ENCODE data around the gene OXNAD1.

OXNAD1 gene

DNA sequence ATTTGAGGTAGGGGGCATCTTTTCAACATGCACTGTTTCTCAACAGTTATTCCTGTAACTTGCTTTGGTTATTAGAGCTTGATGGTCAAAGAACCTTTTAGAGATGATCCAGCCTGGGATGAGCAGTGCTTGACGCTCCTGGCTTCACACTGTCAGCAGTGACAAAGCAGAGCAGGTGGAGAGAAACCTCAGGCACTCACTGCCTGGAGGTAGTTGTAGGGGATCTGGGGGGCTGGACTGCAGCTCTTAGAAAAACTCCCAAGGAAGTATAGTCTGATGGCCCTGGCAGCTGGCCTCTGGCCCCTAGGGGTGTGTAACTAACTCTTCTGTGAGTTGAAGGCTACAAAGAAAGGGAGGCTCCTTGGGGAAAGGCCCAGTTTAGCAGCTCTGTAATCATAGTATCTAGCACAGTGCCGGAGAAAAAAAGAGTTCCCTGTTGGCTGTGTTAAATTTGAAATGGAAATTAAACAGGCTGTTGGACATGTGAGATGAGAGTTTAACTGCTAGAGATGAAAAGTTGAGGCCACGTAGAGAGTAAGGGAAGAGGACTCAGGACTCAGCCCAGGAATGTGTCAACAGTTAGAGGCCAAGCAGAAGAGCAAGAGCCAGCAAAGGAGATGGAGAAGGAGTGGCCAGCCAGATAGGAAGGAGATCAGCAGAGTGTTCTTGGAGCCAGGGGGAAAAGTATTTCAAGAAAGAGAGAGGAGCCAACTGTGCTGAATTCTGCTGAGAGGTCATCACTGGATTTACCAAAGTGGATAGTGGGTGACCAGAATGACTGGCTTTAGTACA lies 14.2 kb downstream of the OXNAD1 start:
- DNase-seq, result no peak

DNA sequence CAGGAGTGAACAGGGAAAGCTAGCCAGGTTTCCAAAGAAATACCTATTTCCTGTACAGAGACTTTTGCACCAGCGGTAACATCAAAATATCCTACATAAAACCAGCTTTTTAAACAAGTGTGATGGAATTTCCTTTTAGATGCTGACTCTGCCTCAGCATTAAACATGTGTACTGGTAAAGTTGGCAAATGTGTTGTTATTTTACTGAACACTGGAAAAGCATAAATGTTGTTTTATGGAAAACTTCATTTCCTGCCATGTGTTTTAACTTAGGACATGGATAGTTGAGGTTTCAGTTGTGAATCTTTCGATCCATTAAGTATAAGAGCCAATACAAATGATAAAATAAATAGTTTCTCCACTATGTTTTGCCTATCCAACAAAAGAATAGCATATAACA lies 15.7 kb downstream of the OXNAD1 start:
- DNase-seq, result no peak

DNA sequence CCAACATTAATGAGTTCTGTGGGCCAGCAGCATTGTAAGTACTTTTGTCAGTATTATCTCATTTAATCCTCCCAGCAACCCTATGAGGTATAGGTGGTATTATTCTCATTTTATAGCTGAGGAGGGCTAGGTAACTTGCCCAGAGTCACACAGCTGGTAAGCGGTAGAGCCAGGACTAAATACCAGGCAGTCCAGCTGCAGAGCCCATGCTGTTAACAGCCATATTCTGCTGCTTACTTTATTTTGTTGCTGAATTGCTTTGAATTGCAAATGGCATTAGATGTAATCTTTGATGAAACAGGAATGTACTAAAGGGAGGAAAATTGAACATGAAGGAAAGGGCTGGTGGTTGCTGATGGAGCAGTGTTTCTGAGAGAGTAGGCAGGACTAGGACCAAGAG lies 19.6 kb downstream of the OXNAD1 start:
- no peak for DNase-seq

DNA sequence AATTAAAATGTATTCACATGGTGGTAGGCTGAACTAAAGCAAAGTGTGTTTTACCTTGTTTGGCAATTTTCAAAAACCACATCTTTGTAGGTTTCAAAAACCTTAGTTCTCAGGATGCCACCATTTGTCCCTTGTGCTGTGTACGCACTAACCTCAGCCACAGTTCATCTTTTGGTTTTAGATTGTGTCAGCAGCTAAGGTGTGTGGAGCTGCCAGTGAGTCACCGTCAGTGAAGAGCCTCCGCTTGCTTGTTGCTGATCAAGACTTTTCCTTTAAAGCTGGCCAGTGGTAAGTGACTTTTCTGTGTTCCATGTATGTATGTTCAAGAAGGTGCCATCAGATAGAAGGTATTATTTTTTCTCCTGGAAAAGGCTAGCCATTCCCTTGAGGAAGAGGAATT lies 21.1 kb downstream of the OXNAD1 start:
- DNase-seq, result no peak

DNA sequence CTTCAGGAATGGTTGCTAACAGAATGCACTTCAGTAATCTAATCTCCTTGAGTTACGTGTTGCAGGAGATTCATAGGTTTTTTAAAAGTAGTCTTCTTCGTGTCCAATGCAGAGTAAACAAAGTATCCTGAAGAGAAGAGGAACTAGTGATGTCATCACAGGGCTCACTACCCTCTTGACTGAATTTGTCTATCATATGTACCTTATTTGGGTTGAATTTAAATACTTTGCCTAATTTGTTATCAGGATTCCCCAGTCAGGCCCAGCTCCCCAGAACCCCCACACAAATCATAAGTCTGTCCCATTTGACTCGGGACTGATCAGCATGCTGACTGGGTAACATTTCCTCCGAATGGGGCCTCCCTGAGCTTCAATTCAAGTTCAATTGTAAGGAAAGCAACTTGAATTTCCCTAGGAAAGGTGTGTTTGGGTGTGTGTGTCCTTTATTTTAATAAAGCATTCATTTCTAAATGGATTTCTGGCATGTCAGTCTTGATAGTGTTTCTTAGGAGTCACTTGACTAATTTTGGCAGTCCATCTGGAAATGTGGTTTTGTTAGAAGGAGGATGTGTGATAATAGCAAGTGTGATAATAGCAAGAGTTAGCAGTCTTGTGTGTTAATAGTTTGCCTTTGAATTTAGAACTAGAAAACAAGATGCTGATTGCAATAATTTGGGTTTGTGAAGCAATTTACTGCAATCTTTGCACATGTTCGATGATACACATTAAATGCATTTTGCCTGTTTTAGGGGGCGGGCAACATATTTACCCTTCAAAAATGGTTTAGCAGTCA lies 21.9 kb downstream of the OXNAD1 start:
- no peak for DNase-seq

DNA sequence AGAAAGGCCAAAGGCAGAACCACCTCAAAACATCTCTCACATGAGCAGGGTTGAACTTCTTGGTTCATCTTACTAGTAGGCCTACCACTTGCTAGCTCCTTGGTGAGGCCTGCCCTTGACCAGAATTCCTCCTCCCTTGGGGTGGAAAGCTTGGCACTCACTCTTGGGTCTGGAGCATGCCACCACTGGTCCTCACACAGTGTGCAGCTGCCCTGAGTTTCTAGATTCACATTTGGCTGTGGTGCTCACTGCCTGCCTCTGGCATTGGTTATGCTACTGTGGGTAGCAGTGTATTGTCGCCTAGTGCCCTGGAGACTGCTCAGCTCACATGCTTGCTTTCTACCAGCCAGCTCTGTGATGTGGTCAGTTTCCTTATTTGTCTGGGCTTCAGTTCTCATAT lies 23.7 kb downstream of the OXNAD1 start:
- no peak for DNase-seq

DNA sequence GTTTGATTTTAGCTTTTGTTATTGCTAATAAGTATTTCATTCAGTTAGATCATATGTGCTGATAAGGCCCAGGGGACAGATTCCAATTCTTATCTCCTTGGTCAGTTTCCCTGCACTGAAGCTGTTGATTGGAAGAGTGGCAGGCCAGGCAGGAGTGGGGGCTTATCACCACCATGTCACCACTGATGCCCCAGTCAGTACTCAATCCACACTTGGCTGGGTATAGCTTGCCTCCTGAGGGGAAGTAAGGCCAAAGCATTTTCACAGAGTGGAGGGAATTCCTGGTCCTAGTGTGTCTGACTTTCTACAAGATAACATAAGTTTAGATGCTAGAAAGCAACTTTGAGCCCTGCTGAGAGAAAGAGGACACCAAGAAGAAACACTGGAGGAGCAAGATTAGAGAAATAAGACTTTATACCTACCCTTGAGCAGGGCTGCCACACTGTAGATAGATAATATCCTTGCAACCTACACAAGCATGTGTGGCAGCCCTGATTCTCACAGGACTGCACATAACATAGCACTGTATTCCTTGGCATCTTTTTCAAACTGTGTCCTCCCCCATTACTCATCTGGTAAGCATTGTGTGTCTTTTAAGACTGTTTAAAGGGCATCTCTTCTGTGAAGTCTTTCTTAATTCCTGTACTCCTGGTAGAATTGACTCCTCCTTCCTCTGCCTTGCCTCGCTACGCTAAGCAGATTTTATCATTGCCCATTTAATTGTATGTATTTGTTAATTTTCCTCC lies 24.3 kb downstream of the OXNAD1 start:
- DNase-seq, result no peak

DNA sequence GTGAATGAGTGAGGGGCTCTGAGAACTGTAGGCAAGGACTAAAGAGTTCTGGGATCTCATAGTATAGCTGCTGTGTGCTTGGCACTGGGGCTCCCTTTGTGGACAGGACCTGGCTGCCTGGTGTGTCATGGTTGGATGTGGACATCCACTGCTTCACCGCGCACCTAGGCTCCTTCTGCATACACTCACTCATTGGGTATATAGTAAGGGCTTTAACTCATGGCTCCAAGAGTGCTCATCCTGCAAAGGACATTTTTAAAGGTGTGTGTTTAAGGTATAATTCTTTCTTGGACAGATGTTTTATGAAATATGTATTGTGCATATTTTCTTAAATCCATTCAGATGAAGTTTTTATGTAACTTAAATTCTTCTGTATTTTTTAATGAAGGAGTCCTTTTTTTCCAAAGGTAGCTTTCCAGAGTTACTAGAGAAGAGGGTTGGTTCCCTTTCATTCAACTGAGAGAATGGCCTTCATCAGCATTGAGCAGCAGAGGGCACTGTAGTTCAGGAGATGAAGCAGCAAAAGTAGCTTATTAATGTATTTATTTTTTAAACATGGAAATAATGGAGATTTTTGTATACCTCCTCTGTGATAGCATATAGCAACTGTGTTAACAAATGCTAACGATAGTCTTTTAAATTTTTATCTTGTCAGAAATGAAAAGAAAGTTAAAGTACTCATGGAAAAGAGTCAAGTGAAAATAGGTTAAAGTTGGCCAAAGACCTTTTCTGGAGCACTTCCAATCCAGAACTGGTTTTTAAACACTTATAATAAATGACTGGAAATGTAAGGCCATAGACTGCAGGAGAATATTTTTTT lies 25.2 kb downstream of the OXNAD1 start:
- peak in 1 of 2 experiments; percentile 57 for DNase-seq

DNA sequence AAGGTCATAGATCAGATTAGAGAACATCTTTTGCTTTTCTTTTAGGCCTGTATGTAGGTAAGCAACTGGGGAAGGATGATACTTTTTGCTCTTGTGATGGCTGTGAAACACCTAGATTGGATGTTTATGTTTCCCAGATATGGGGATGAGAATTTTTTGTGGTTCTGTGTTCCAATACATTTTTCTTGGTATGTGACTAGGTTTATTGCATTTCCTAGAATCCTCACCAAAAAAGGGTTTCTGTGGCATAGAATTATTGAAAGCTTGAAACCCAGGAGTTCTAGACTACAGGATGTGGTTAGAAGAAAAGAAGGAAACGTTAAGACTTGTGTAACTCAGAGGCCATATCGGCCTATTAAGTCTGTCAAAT lies 25.8 kb downstream of the OXNAD1 start:
- DNase-seq, result peak in 1 of 2 experiments; percentile 32

DNA sequence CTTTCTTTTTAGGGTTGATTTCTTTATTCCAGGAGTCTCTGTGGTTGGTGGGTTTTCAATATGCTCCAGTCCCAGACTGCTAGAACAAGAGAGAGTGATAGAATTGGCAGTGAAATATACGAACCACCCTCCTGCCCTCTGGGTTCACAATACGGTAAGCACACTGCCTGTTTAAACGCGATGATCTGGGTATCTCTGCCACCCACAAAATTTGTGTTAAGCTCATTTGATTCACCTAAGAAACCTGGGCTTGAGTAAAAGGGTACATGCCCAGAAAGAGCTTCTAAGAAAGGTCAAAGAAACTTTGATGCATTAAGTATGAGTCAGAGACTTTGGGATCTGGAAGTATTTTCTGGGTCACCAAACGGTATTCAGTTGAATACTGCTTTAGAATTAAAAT lies 29.8 kb downstream of the OXNAD1 start:
- DNase-seq, result no peak

DNA sequence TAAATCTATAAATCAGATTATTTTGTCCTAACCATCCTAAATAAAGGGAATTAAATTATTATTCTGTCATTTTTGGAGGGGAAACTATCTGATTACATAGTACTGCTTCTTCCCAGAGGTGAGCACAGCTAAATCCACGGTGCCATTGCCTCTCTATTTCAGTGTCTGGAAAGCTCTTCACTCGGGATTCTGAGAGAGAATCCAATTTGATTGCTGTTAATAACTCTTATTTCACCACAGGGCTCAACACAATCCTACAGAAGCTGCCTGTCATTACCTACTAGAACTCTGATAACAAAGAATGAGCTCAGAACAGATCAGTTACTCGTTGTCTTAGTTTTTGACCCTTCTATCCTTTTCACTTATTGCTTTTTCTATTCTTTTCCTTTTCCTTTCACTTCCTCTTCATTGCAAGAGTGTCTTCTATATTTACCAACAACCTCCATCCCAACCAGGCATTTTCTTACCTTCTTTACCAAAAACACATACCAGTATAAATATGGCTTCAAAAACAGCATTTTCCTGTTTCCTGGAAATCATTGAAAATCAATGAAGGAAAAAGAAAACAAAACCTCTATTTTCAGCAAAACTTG lies 30.4 kb downstream of the OXNAD1 start:
- no peak for DNase-seq

DNA sequence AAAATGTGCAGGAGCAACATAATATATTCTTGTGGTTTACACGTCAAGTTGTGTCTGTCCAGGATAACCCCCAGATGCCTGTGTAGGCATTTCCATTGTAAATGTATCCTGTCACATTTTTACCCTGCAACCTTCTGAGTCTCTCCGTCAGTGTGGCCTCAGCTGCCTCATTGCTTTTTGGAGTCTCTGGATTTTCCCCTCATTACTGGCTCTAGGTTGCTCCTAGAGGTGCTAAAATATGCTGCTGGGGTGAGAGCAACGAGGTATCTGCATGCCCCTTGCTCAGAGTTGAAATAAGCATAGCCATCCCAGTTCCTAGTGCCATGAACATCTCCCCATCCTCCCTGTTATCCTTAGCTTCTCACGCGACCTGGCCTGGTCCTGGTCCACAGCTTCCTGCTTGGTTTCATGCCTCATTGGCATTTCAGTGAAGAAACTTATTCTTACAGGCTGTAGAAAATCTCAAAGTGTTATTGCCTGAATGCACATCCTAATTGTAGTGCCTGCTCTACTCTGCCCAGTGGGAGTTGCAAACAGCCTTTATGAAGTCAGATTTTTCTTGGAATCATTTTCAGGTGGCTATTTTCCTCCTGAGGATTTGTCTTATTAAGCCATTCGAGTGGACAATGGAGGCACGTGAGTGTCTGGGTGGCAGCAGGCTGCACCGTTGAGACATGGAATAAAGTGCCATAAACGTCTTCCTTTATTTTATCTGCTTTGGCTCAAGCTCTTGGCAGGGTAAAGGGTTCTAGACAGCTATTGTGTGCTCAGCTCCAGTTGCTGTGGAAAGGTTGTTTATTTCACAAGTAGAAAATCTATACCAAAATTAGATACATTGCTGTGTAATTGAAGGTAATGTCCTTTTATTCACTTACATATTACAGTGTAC lies 33.2 kb downstream of the OXNAD1 start:
- DNase-seq, result no peak

DNA sequence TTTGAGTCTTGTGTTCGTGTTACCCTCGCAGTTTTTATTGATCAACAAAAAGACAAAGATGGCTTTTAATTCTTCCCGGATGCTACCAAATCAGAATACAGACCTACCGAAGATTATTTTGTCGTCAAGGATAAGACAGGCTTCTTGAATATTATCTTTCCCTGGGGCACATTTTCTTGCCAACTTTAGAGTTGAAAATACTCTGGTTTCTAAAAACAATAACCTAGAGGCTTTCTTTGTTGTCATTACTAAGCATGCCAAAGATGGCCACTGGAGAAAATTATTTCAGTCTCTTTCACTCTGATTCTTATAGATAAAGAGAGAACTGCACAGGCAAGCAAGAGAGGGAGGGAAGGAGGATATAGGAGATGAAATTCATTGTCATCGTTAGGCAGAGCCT lies 33.9 kb downstream of the OXNAD1 start:
- no peak for DNase-seq

DNA sequence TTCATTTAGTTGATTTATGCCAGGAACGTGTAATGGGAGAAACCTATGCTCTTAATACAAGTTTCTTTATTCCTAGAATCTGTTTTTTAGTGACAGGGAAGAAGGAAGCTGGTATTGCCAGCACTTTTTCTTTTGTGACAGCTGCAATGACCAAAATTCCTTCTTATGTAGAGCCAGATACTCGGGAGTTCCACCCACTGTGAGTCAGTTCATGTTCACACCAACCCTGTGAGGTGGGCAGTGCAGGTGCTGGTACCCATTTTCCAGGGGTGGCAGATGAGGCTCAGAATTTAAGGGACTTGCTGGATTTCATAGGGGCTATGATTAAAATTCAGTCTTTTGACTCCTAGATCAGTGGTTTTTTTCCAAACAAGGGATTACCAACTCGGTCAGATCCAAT lies 34.7 kb downstream of the OXNAD1 start:
- DNase-seq, result no peak

DNA sequence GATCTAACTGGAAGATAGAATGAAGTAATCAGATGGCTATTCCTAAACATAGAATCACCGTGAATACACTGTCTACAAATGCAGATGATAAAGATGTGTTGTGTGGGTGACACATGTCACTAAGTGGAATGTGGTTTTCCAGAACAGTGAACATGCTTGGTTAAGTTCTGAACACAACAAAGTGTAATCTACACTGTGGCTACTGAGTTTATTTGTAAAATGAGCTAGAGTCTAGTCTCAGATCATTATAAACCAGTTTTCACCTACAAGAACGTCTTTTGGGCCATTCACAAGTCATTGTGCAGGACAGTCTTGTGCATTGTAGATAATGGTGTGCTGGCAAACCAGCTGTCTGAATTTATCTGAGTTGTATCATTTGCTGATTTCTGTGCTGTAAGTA lies 35.3 kb downstream of the OXNAD1 start:
- DNase-seq, result no peak

DNA sequence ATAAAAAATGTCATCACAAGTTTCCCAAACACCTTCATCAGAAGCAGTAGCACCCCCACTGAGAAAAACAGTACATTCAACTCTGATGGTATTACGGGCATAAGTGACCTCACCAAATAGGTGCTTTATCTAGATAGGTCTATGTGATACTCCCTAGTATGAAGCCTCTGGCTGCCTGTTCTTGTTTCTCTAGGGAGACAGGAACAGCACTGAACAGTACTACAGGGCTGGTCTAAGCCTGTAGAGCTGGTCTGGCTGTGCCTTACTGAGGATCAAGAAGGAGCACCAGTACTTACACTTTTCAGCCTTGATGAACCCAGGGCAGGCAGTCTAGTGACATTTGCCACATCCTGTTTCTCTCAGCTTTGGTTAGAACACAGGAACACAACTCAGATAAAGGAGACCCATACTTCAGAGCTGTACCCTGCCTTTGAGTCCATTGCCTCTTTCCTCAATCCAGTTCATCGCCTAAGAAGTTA lies 35.9 kb downstream of the OXNAD1 start:
- DNase-seq, result no peak

DNA sequence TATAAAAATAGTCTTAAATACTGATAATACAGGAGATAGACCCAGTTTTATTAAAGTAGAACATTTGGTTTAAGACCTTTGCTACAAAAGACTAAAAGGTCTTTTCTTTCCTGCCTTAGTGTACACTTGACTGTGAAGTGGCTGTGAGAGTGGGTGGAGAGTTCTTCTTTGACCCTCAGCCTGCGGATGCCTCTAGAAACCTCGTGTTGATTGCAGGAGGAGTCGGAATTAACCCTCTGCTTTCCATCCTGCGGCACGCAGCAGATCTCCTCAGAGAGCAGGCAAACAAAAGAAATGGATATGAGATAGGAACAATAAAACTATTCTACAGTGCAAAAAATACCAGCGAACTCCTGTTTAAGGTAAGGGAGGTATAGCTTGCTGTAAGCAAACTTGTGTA lies 36.5 kb downstream of the OXNAD1 start:
- no peak for DNase-seq

DNA sequence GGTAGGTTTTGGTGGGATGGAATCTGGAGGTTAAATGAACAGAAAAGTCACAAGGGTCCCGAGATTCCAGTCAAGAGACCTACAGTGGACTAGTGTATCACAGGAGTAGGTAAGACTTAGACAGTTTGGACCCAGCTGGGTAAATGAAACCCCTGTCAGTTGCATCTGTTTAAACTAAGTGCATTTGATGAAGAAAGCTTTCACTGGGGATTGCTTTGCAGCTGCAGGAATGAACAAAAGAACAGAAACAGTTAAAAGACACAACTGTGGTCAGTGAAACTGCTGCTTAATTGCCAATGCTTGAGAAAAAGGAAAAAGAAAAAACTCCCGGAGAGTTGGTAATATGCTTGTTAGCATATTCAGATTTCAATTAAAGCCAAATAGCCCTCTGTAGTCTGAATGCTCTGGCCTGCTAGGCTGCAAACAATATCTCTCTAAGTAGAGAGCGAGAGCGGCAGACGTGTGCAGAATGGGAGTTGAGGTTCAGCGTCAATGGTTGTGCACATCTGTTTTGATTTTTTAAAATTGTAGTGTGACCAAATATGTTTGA lies 37.1 kb downstream of the OXNAD1 start:
- DNase-seq, result no peak

DNA sequence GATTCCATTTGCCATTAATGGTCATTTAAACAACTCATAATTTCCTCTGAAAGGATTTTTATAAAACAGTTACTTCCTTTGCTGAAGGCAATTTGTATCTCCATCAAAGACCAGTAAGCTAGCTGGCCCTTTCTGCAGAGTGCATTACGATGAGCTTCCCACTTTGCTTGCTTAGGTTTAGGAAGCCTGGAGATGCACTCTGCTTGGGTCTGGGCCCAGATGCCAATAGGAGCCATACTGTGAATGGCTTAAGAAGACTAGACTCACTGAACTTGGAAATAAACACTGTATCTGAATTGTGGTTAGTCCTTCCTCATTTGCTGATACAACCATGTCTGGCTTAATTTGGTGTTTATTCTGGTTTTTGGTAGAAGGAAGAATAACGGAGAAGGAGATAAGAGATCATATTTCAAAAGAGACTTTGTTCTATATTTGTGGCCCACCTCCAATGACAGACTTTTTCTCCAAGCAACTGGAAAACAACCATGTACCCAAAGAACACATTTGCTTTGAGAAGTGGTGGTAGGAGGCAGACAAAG lies 38.1 kb downstream of the OXNAD1 start:
- DNase-seq, result no peak

Data from SW 1271 (cell line).